ENCODE results near the gene CFAP221.

The CFAP221 gene

DNA sequence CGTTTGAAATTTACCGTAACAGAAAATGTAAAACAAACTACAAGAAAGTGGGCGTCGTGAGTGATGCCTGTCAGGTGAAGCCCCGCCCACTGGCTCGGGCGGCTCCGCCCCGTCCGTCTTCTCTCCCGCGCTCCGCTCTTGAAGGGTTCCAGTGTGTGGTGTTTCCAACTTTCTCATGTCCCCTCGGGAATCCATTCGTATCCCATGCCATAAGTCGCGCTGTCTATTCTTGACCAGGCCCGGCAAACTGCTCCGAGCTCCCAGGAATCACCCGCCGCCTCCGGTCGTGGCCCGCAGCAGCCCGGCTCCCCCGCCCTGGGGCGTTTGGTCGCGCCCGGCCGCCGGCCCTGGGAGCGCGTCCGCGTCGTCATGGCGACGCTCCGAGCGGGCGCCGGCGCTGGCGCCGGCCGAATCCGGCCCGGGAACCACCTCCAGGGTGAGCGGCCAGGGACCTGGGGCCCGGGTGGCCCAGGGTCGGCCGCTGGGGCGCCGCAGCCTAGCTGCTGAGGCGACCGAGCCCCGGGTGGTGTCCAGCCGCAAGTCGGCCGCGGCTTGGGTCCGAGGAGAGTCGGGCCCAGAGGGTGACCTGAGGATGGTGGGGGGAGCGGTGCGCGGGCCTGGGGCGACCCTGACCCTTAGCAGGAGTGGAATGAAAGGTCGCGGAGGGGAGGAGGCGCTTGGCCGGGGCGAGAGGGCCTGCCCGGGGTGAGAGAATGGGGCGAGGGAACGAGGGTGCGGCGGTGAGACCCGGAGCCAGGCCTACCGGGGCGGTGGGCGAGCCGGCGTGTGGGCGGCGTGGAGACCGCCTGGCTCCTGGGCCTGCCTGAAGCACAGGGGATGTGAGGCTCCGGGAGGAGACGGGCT lies at the start of gene CFAP221:
Gene CFAP221, plus strand, starts transcription at position 375 of the 864 bp plus-strand sequence. CDS start 1,683 bp downstream, outside the sequence.
- peak; percentile 13 for DNase-seq (ENCODE audit: low read depth)
- TF ChIP-seq, protein P1, sequence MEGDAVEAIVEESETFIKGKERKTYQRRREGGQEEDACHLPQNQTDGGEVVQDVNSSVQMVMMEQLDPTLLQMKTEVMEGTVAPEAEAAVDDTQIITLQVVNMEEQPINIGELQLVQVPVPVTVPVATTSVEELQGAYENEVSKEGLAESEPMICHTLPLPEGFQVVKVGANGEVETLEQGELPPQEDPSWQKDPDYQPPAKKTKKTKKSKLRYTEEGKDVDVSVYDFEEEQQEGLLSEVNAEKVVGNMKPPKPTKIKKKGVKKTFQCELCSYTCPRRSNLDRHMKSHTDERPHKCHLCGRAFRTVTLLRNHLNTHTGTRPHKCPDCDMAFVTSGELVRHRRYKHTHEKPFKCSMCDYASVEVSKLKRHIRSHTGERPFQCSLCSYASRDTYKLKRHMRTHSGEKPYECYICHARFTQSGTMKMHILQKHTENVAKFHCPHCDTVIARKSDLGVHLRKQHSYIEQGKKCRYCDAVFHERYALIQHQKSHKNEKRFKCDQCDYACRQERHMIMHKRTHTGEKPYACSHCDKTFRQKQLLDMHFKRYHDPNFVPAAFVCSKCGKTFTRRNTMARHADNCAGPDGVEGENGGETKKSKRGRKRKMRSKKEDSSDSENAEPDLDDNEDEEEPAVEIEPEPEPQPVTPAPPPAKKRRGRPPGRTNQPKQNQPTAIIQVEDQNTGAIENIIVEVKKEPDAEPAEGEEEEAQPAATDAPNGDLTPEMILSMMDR (IDR thresholded peaks at IDR 0.05; ENCODE audit: insufficient read depth, low read depth, low read length, missing control alignments) = no peak
- no peak within 1 kb of the TSS for H3K4me3 ChIP-seq (ENCODE audit: low read depth, low read length)

DNA sequence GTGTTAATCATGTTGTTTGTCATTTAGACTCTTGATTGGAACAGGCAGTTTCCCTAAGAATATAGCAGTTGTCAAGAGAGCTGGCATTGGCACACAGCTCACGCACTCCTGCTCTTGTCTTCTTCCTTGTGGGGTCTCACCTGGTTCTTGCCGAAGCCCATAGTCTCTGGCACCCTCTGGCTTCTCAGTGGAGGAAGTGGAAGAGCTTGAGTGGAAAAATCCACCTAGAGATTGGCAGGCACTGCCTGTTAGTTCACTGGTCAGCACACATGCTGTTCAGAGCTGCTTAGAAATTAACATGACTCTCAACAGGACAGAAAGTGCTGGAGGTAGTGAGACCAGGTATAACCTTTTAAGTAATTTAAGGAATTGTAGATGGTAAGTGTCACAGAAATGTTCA lies 48.3 kb upstream of the CFAP221 start:
- no peak overlapping the region for H3K4me3 ChIP-seq (ENCODE audit: low read depth, low read length)
- TF ChIP-seq, protein P1 (IDR thresholded peaks at IDR 0.05; ENCODE audit: insufficient read depth, low read depth, low read length, missing control alignments) = no peak
- DNase-seq (ENCODE audit: low read depth) = no peak

DNA sequence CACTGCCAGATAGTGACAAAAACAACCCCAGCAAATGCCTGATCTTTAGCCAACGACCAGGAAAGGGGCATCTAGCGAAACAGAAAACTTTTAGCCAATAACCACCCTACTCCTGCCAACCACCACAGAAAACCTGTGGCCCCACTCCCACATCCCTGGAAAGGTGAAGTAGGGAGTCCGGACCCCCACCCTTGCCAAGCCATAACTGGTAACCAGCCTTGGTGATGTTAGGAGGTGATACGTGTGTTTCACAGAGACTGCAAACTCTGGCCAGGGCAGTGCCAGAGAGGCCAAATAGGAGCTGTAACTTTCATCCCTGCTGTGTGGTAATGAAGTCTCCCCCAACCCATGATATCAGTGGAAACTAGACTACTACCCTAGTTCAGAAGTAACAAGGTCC lies 47.6 kb upstream of the CFAP221 start:
- DNase-seq (ENCODE audit: low read depth) = no peak
- TF ChIP-seq, protein P1 (IDR thresholded peaks at IDR 0.05; ENCODE audit: insufficient read depth, low read depth, low read length, missing control alignments) = no peak
- H3K4me3 ChIP-seq (ENCODE audit: low read depth, low read length) = no peak overlapping the region

DNA sequence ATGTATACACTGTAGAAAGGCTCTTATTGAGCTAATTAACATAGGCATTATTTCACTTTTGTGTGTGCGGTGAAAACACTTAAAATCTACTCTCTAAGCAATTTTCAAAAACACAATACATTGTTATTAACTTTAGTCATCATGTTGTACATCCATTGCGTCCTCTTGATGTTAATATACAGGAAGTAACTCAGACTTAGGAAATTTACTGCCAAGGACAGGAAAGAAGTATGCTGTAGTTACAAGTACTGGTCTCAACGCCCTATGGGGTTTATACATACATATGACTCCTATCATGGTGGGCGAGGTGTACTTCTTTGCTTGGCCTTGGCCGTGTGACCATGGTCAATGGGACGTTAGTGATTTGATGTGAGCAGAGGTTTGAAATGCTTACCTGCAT lies 35.5 kb upstream of the CFAP221 start:
- H3K4me3 ChIP-seq (ENCODE audit: low read depth, low read length) = no peak overlapping the region
- TF ChIP-seq, protein P1 (IDR thresholded peaks at IDR 0.05; ENCODE audit: insufficient read depth, low read depth, low read length, missing control alignments) = no peak
- DNase-seq (ENCODE audit: low read depth) = no peak

DNA sequence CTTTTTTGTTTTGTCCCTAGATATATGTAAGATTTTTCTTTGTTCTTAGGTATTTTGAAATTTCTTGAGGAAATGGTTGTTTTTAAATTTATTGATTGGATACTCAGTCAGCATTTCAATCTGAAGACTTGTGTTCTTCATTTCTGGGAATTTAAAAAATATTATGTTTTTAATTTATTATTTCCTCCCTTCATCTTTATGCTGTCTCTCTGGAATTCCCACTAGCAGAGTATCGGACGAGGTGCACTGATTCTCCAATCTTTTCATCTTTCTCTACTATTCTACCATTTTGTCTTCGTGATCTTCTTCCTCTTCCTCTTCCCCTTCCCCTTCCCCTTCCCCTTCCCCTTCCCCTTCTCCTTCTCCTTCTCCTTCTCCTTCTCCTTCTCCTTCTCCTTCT lies 32.3 kb upstream of the CFAP221 start:
- no peak for DNase-seq (ENCODE audit: low read depth)
- no peak overlapping the region for H3K4me3 ChIP-seq (ENCODE audit: low read depth, low read length)
- TF ChIP-seq, protein P1 (IDR thresholded peaks at IDR 0.05; ENCODE audit: insufficient read depth, low read depth, low read length, missing control alignments) = no peak

DNA sequence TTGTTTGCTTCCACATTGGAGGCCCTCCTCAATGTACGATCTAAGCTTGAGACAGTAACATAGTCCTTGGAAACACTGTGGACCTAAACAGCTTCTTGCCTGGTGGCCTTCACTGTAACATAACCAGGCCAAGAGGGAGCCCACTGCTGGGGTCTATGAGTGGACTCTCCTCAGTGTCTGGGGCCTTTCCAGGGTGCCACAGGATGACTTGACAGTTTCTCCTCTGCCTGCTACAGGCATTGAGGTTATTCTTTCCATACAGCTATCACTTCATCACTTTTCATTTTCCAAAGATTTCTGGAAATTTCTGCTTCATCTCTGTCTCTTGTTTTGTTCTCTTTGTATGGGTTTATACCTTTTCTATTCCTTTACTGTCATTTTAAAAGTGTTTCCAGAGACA lies 31.3 kb upstream of the CFAP221 start:
- no peak overlapping the region for H3K4me3 ChIP-seq (ENCODE audit: low read depth, low read length)
- TF ChIP-seq, protein P1 (IDR thresholded peaks at IDR 0.05; ENCODE audit: insufficient read depth, low read depth, low read length, missing control alignments) = no peak
- no peak for DNase-seq (ENCODE audit: low read depth)

All from GM12865 (cell line).